Lower leg skin (tissue), 4 donors: ENCODE results near the gene DBX2. TPM values are rescaled to one million over a fixed set of nuclear protein-coding genes. Genes with fewer than 3 reads are reported as not detected.
"Not testable (repeated sequence)": the region's sequence is repeated elsewhere in the genome, so short reads cannot be mapped to it uniquely, and the experiment has no call there.

Experiments used
- DNase-seq, 2 donors: peaks; one replicate each; pipeline ENCODE4 v3.0.0-alpha.2; 2019; ENCODE audit warnings: low spot score in 2 of 2
- H3K4me3 ChIP-seq: fragments of 200-600 bp; sonication (generic); 2 replicates; pipeline ENCODE4 v1.5.1; 2017; ENCODE audit warnings: mild to moderate bottlenecking, low read depth; ENCODE audit not compliant: poor library complexity, severe bottlenecking
- POLR2A ChIP-seq, 2 donors: fragments of 450-650 bp; IDR thresholded peaks; one replicate each; pipeline ENCODE4 v1.6.1; 2016 to 2017; ENCODE audit warnings: antibody characterized with exemption in 2 of 2, mild to moderate bottlenecking in 1 of 2, moderate library complexity in 1 of 2
- WGBS, 2 donors: methylation state at CpG; one replicate each; pipeline ENCODE4 v1.1.5; 2018; 5-methylcytosine and 5-hydroxymethylcytosine counted together
- intact Hi-C: fragments of 100-400 bp; cut with DNase I; formaldehyde crosslinking; loops from one replicate; pipeline ENCODE4 v1.15.0; 2023; ENCODE audit warnings: low total_unique reads
- total RNA-seq, 4 donors: library from RNA; depleted of rRNA; stranded (reverse); fragments of >200 nt; gene quantifications; one replicate each; pipeline ENCODE4 v1.1.0, GENCODE V29; 2016
- TF ChIP-seq, protein P1 (sequence below), 3 donors: fragments of 450-650 bp; IDR thresholded peaks; one replicate each; pipeline ENCODE4 v1.5.1; 2016; ENCODE audit warnings: antibody characterized with exemption in 3 of 3, mild to moderate bottlenecking in 3 of 3, moderate library complexity in 2 of 3

DBX2 gene
- total RNA-seq, 4 donors from 2014 or later, result 0.56 to 1.0 (median 0.91) TPM

DNA sequence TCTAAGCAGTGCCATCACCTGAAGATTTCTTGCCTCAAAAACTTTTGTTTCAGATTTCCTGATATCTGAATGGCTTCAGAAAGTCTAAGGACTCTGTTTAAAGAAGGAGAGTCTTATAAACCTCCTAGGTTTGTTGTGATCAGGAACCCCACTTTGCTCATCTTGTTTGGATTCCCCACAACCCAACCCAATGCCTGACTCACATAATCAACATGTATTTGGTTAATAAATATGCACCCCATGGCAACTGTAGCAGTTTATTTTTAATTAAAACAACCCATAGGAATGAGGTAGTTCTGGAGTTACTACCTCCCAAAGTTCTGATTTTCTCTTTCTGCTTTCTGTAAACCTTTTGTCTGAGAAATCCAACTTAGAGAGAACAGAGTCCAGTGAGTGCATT, 51.5 kb downstream of the DBX2 start:
- TF ChIP-seq, protein P1, sequence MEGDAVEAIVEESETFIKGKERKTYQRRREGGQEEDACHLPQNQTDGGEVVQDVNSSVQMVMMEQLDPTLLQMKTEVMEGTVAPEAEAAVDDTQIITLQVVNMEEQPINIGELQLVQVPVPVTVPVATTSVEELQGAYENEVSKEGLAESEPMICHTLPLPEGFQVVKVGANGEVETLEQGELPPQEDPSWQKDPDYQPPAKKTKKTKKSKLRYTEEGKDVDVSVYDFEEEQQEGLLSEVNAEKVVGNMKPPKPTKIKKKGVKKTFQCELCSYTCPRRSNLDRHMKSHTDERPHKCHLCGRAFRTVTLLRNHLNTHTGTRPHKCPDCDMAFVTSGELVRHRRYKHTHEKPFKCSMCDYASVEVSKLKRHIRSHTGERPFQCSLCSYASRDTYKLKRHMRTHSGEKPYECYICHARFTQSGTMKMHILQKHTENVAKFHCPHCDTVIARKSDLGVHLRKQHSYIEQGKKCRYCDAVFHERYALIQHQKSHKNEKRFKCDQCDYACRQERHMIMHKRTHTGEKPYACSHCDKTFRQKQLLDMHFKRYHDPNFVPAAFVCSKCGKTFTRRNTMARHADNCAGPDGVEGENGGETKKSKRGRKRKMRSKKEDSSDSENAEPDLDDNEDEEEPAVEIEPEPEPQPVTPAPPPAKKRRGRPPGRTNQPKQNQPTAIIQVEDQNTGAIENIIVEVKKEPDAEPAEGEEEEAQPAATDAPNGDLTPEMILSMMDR (IDR thresholded peaks at IDR 0.05), result no peak
- TF ChIP-seq POLR2A (IDR thresholded peaks at IDR 0.05), result no peak
- H3K4me3 ChIP-seq, result no peak overlapping the region
- intact Hi-C loops, result no loop called here
- DNase-seq, result no peak

DNA sequence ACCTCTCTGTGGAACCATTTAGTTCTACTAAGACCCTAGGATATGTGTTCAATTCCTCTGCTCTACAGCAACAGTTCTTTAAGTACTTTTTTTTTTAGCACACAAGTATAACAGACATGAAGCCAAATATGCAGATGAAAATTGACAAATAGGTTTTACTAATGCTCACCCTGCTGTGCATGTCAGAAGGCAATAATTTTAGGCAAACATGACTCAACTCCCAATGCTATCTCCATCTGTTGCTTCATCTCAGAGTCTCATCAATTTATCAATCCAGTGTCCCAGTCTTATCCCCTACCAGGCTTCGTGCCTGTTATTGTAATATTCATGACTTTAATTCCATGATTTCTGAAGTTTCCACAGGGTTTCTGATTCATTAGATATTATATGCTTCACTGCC, 57.7 kb downstream of the DBX2 start:
- no peak for DNase-seq
- intact Hi-C loops, result no loop called here
- no peak overlapping the region for H3K4me3 ChIP-seq
- 35 to 53% methylated on average over 1 of the region's 1 CpG for WGBS, 2 donors
- TF ChIP-seq, protein P1 (IDR thresholded peaks at IDR 0.05), result no peak
- no peak for TF ChIP-seq POLR2A (IDR thresholded peaks at IDR 0.05)

DNA sequence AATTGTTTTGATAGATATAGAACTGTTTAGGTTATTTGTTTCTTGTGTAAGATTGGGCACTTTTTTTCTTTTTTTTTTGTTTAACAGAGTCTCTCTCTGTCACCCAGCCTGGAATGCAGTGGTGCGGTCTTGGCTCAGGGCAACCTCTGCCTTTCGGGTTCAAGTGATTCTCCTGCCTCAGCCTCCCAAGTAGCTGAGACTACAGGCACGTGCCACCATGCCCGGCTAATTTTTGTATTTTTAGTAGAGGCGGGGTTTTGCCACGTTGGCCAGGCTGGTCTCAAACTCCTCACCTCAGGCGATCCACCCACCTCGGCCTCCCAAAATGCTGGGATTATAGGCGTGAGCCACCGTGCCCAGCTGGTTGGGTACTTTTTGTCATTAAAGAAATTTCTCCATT, 66.0 kb downstream of the DBX2 start:
- H3K4me3 ChIP-seq, DNase-seq, intact Hi-C loops: not testable (repeated sequence)
- 87 to 94% methylated on average over 10 of the region's 10 CpGs for WGBS, 2 donors

DNA sequence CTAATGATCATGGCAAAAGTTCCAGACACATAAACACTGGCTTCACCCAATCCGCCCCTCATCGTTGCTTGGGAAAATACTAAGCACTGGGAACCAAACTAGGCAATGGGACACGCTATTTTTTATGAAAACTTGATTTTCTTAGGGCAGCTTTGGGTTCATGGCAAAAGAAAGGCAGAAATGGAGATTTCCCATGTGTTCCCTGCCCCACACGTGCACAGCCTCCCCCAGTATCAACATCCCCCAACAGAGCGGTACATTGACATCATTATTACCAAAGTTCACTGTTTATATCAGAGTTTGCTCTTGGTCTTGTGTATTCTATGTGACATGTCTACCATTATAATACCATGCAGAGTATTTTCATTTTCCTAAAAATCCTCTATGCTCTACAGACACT, 71.0 kb downstream of the DBX2 start:
- intact Hi-C loops, result no loop called here
- WGBS, 2 donors, result 83 to 84% methylated on average over 5 of the region's 5 CpGs
- no peak overlapping the region for H3K4me3 ChIP-seq
- TF ChIP-seq, protein P1 (IDR thresholded peaks at IDR 0.05), result no peak
- TF ChIP-seq POLR2A (IDR thresholded peaks at IDR 0.05), result no peak
- no peak for DNase-seq

DNA sequence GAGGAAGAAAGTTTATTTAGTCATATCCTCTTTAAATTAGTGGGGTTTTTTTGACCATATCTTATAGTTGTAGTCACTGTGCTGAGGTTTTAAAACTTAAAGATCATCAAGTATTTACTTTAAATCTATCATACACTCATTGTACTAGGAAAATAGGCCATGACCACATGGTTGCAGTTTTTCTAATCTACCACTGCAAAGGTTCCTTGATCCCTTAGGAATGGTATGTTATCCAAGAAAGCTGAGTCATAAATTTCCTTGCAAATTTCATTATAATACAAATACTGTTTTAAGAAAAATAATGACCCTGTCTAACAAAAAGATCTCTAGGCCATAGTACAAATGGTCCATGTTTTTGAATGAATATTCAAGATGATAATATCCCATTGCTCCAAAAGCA, 74.7 kb downstream of the DBX2 start:
- intact Hi-C loops, result no loop called here
- no peak for TF ChIP-seq POLR2A (IDR thresholded peaks at IDR 0.05)
- TF ChIP-seq, protein P1 (IDR thresholded peaks at IDR 0.05), result no peak
- DNase-seq, result no peak
- no peak overlapping the region for H3K4me3 ChIP-seq

DNA sequence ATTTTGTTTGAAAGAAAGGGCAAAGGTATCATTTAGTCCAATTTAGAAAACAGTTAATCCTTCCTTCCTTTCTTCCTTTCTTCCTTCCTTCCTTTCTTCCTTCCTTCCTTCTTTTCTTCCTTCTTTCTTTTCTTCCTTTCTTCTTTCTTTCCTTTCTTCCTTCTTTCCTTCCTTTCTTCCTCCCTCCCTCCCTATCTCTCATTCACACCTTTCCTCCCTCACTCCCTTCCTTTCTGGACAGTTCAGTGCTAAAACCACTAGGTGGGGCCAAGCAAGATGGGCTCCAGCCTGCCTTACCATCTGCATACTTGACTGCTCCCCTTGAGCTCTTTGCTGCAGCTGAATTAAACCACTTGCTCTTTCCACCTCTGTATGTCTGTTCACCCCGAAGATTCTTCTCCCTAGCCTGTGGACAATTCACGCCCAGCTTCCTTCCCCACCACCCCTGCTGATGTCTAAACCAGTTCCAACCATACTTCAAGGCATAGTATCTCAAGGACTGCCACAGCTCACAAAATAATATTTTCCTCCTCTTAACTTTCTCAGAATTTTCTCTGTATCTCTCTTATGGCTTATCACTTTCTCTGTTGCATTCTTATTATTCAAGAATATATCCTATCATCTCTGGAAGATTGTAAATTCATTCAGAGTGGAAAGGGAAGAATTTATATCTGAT, 78.0 kb downstream of the DBX2 start:
- 37 to 45% methylated on average over 2 of the region's 2 CpGs for WGBS, 2 donors
- no peak for DNase-seq

More for the DNA sequence above, 78.0 kb downstream of the DBX2 start:
- H3K4me3 ChIP-seq, result no peak overlapping the region
- intact Hi-C loops, result no loop called here
- no peak for TF ChIP-seq POLR2A (IDR thresholded peaks at IDR 0.05)
- TF ChIP-seq, protein P1 (IDR thresholded peaks at IDR 0.05), result no peak
